GM12878 (cell line): ENCODE data around the gene STKLD1. TPM values are rescaled to one million over a fixed set of nuclear protein-coding genes. Genes with fewer than 3 reads are reported as not detected.

ENCODE experiments used
- ATAC-seq: fragments of 200-7000 bp; cut with Tn5 transposase; 3 replicates; pipeline ENCODE4 v1.9.1; 2020; ENCODE audit warnings: mild to moderate bottlenecking, moderate library complexity
- BruUV-seq: library from RNA; stranded (reverse); fragments of 400-500 nt; replicated peaks from 2 replicates; lab custom pipeline; 2021; lab: Mats Ljungman, UMichigan
- CTCF ChIA-PET: fragments of 300-600 bp; sonication (Branson Sonifier 250); formaldehyde crosslinking; extraction: SDS; loops from one replicate; lab custom pipeline; 2021; ENCODE audit warnings: inconsistent platforms; lab: Yijun Ruan, JAX
- POLR2A ChIA-PET: fragments of 350-600 bp; formaldehyde crosslinking; extraction: SDS; loops from one replicate; lab custom pipeline; 2021; ENCODE audit warnings: inconsistent platforms; lab: Charles Lee
- RAD21 ChIA-PET: fragments of 300-600 bp; sonication (Branson Sonifier 250); formaldehyde crosslinking; loops from one replicate; lab custom pipeline; 2023; ENCODE audit warnings: antibody characterized with exemption; ENCODE audit not compliant: unreplicated experiment; lab: Charles Lee
- SMC1A ChIA-PET: fragments of 300-600 bp; sonication (Branson Sonifier 250); formaldehyde crosslinking; loops from one replicate; lab custom pipeline; 2023; ENCODE audit not compliant: unreplicated experiment, uncharacterized antibody; lab: Charles Lee
- DNase-seq: peaks from one replicate; pipeline ENCODE4 v3.0.0-alpha.2; 2011; ENCODE audit warnings: low read depth, low spot score
- FAIRE-seq: peaks from 3 replicates; lab custom pipeline; 2011; peaks lifted over from hg19 to GRCh38; lab: Jason Lieb, UNC
- H2AFZ ChIP-seq: 2 replicates; pipeline ENCODE4 v1.6.0; 2011; ENCODE audit warnings: low read depth, low read length, control low read depth; ENCODE audit not compliant: control insufficient read depth
- H3K27ac ChIP-seq: 2 replicates; pipeline ENCODE4 v1.5.1; 2011; ENCODE audit warnings: control low read depth; ENCODE audit not compliant: control insufficient read depth, insufficient read depth
- H3K27me3 ChIP-seq, 2 experiments: replicated peaks in 1 of 2; 2 replicates each; pipeline versions ENCODE4 v1.6.0 to v1.6.1; 2011; ENCODE audit warnings: low read length in 1 of 2; ENCODE audit not compliant: control insufficient read depth in 2 of 2, insufficient read depth in 2 of 2
- H3K36me3 ChIP-seq, 2 experiments: 2 replicates each; pipeline ENCODE4 v1.5.1; 2011; ENCODE audit warnings: low read length in 1 of 2; ENCODE audit not compliant: control insufficient read depth in 2 of 2, insufficient read depth in 2 of 2
- H3K4me1 ChIP-seq: 2 replicates; pipeline ENCODE4 v1.6.1; 2011; ENCODE audit warnings: mild to moderate bottlenecking, low read length, moderate library complexity, mixed read lengths; ENCODE audit not compliant: control insufficient read depth, insufficient read depth
- H3K4me2 ChIP-seq: 2 replicates; pipeline ENCODE4 v1.6.0; 2011; ENCODE audit warnings: control low read depth; ENCODE audit not compliant: control insufficient read depth, insufficient read depth
- H3K4me3 ChIP-seq: fragments of 200-600 bp; sonication (generic); 2 replicates; pipeline ENCODE4 v1.5.1; 2016
- H3K79me2 ChIP-seq: 2 replicates; pipeline ENCODE4 v1.6.0; 2011; ENCODE audit warnings: low read length; ENCODE audit not compliant: control insufficient read depth, insufficient read depth
- H3K9ac ChIP-seq: 2 replicates; pipeline ENCODE4 v1.8.0; 2011; ENCODE audit warnings: low read length, control low read depth, mixed read lengths; ENCODE audit not compliant: control insufficient read depth, insufficient read depth
- H3K9me3 ChIP-seq: replicated peaks from 3 replicates; pipeline ENCODE4 v1.5.1; 2011; ENCODE audit warnings: mild to moderate bottlenecking, low read length; ENCODE audit not compliant: control insufficient read depth, insufficient read depth
- H4K20me1 ChIP-seq: 2 replicates; pipeline ENCODE4 v1.6.0; 2011; ENCODE audit not compliant: control insufficient read depth, insufficient read depth
- CREM ChIP-seq: IDR thresholded peaks from 2 replicates; pipeline ENCODE4 v1.6.1; 2014; ENCODE audit warnings: antibody characterized with exemption, low read depth
- EP300 ChIP-seq, 2 experiments: fragments of 150-350 bp in 1 of 2; IDR thresholded peaks; 2 replicates each; pipeline ENCODE4 v1.6.1; 2011 to 2012; ENCODE audit warnings: low read depth in 2 of 2, low read length in 2 of 2, borderline replicate concordance in 1 of 2, improper control_type of control experiment in 1 of 2, inconsistent platforms in 1 of 2; ENCODE audit not compliant: control insufficient read depth in 1 of 2
- HDAC6 ChIP-seq: fragments of 200-600 bp; sonication (generic); IDR thresholded peaks from one replicate; pipeline ENCODE4 v1.8.0; 2017; ENCODE audit warnings: antibody characterized with exemption; ENCODE audit not compliant: unreplicated experiment
- KAT2A ChIP-seq: conservative IDR thresholded peaks from 2 replicates; pipeline ENCODE4 v1.6.1; 2011; ENCODE audit warnings: low read depth, low read length; ENCODE audit not compliant: control insufficient read depth
- KLF5 ChIP-seq: fragments of 450-650 bp; IDR thresholded peaks from 2 replicates; pipeline ENCODE4 v1.6.1; 2014; ENCODE audit warnings: mild to moderate bottlenecking; ENCODE audit not compliant: partially characterized antibody
- MTA2 ChIP-seq: fragments of 450-650 bp; IDR thresholded peaks from 2 replicates; pipeline ENCODE4 v1.6.1; 2016; ENCODE audit warnings: low read depth, mild to moderate bottlenecking, moderate library complexity
- NR2F1 ChIP-seq: fragments of 450-650 bp; conservative IDR thresholded peaks from 2 replicates; pipeline ENCODE4 v1.6.1; 2017; ENCODE audit warnings: mild to moderate bottlenecking
- POLR2A ChIP-seq: IDR thresholded peaks from 2 replicates; pipeline ENCODE4 v1.6.1; 2011; ENCODE audit warnings: low read depth, mild to moderate bottlenecking, low read length
- SMARCA5 ChIP-seq: fragments of 450-650 bp; IDR thresholded peaks from 2 replicates; pipeline ENCODE4 v1.6.1; 2017; ENCODE audit warnings: mild to moderate bottlenecking
- WGBS: methylation state at CpG from one replicate; pipeline ENCODE4 v1.1.6; 2016; ENCODE audit warnings: low lambda C conversion rate; ENCODE audit not compliant: insufficient replicate concordance, insufficient coverage; ENCODE audit errors: missing lambda C conversion rate; 5-methylcytosine and 5-hydroxymethylcytosine counted together
- in situ Hi-C: fragments of 300-500 bp; cut with MboI; formaldehyde crosslinking; loops from 9 replicates; pipeline ENCODE4 v1.14.3; 2018; ENCODE audit warnings: mixed read lengths
- intact Hi-C: fragments of 100-400 bp; cut with micrococcal nuclease; formaldehyde crosslinking; loops from one replicate; pipeline ENCODE4 v1.14.2; 2022; ENCODE audit not compliant: unreplicated experiment
- polyA plus RNA-seq, 11 experiments: library from polyadenylated mRNA; depleted of rRNA in 4 of 11; unstranded in 6 of 11; stranded (reverse) in 5 of 11; fragments of >200 nt; fragmentation: Nextera tagmentation in 4 of 11; fragmentation: Illumina TruSeq in 1 of 11; extraction: Ambion mirVana in 4 of 11; extraction: Trizol in 1 of 11; gene quantifications; 1 replicate in 1 of 11; 2 replicates in 10 of 11; pipeline versions ENCODE4 v1.2.1 to v1.2.3, GENCODE V29; 2011 to 2016; ENCODE audit warnings: inconsistent platforms in 2 of 11, missing spikeins in 2 of 11, low read depth in 1 of 11
- total RNA-seq, 4 experiments: library from RNA; depleted of rRNA in 3 of 4; stranded (reverse); fragments of >200 nt in 3 of 4; fragmentation: Illumina TruSeq in 1 of 4; extraction: Trizol in 1 of 4; gene quantifications; 2 replicates each; pipeline versions ENCODE4 v1.2.1 to v1.2.3, GENCODE V29; 2013 to 2021
- TF ChIP-seq, protein P1 (sequence below): fragments of 450-650 bp; IDR thresholded peaks from 2 replicates; pipeline ENCODE4 v1.6.1; 2017; ENCODE audit warnings: antibody characterized with exemption, mild to moderate bottlenecking, moderate library complexity

STKLD1 gene
- total and polyA plus RNA-seq, 10 of the 15 experiments (the other 5 are each of a cell fraction or from before 2014, with no cell fraction given) = 0.07 to 0.40 (median 0.29) TPM; not detected in 4

DNA sequence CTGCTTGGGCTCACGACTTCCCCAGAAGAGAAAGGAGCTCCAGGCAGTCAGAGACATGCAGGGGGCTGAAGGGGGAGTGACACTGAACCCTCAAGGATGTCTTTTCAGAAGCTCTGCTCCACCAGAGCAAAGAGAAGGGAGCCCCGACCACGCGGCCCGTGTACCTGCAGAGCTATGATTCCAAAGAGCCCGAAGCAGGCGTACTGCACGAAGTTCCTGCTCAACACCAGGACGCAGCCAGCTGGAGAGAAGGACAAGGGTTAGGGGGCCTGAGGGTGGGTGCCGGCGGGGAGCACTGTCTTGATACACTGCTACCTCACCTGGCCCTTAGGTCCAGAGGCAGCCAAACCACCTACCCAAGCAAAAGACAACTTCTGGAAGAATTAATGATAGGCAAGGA lies 9.7 kb upstream of the STKLD1 start (continued):
- TF ChIP-seq, protein P1, sequence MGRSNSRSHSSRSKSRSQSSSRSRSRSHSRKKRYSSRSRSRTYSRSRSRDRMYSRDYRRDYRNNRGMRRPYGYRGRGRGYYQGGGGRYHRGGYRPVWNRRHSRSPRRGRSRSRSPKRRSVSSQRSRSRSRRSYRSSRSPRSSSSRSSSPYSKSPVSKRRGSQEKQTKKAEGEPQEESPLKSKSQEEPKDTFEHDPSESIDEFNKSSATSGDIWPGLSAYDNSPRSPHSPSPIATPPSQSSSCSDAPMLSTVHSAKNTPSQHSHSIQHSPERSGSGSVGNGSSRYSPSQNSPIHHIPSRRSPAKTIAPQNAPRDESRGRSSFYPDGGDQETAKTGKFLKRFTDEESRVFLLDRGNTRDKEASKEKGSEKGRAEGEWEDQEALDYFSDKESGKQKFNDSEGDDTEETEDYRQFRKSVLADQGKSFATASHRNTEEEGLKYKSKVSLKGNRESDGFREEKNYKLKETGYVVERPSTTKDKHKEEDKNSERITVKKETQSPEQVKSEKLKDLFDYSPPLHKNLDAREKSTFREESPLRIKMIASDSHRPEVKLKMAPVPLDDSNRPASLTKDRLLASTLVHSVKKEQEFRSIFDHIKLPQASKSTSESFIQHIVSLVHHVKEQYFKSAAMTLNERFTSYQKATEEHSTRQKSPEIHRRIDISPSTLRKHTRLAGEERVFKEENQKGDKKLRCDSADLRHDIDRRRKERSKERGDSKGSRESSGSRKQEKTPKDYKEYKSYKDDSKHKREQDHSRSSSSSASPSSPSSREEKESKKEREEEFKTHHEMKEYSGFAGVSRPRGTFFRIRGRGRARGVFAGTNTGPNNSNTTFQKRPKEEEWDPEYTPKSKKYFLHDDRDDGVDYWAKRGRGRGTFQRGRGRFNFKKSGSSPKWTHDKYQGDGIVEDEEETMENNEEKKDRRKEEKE = no peak
- no peak for TF ChIP-seq SMARCA5
- TF ChIP-seq NR2F1 = no peak
- TF ChIP-seq CREM = no peak
- TF ChIP-seq KAT2A = no peak
- no peak for TF ChIP-seq HDAC6
- TF ChIP-seq KLF5 = no peak
- no peak for TF ChIP-seq MTA2

DNA sequence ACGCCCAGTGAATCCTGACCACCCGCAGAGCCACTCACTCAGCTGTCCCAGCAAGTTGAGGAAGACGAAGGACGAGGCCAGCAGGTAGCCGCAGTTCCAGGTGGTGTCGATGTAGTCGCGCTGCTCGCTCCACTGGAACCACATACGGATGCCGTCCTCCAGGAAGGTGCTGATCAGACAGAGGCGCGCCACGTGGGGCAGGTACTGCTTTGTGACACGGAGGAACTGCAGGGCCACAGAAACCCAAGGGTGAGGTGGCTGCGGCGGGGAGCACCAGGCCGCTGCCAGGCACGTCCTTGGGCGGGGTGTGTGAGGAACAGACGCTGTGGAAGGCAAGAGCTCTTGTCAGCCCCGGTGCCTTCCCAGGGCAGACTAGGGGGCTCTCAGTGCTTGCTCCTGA lies 8.9 kb upstream of the STKLD1 start:
- SMC1A ChIA-PET = no interaction called here

More for the DNA sequence above, 8.9 kb upstream of the STKLD1 start:
- BruUV-seq = no TSS peak
- H3K4me2 ChIP-seq = no peak overlapping the region
- H3K9me3 ChIP-seq = no peaks in the 10 kb centered on the region
- FAIRE-seq (no peak), DNase-seq (no peak), ATAC-seq (no peak)
- intact Hi-C loops = no loop called here
- H3K36me3 ChIP-seq = peaks cover 40 to 50% of the 10 kb centered on the region in 2 experiments
- H3K4me3 ChIP-seq = no peak overlapping the region
- H3K79me2 ChIP-seq = peaks cover 52% of the 10 kb centered on the region
- POLR2A ChIA-PET = interaction anchor here (1.0 kb wide), 1 partner anchor 10 kb away, joined by 4 read pairs; no protein-coding TSS in a partner anchor
- H3K27me3 ChIP-seq = no peaks in the 10 kb centered on the region
- RAD21 ChIA-PET = no interaction called here
- CTCF ChIA-PET = interaction anchor here (0.9 kb wide), 1 partner anchor 32 kb away, joined by 3 read pairs; no protein-coding TSS in a partner anchor
- H3K4me1 ChIP-seq = peaks cover 15% of the 10 kb centered on the region
- no peak overlapping the region for H2AFZ ChIP-seq
- no peak overlapping the region for H3K9ac ChIP-seq
- no peak overlapping the region for H3K27ac ChIP-seq
- TF ChIP-seq EP300 (IDR thresholded peaks at IDR 0.05; ENCODE audit: borderline replicate concordance in 1 of 2, control insufficient read depth in 1 of 2, low read depth in 2 of 2, low read length in 2 of 2) = no peak
- 0 out of 2 replicates have a peak, but pooled peaks have one; percentile 34 for TF ChIP-seq POLR2A
- in situ Hi-C loops = no loop called here
- 92% methylated on average over 22 of the region's 22 CpGs for WGBS
- H4K20me1 ChIP-seq = peaks cover 37% of the 10 kb centered on the region
